Measurements from ENCODE around the gene VPS37C.

DNA sequence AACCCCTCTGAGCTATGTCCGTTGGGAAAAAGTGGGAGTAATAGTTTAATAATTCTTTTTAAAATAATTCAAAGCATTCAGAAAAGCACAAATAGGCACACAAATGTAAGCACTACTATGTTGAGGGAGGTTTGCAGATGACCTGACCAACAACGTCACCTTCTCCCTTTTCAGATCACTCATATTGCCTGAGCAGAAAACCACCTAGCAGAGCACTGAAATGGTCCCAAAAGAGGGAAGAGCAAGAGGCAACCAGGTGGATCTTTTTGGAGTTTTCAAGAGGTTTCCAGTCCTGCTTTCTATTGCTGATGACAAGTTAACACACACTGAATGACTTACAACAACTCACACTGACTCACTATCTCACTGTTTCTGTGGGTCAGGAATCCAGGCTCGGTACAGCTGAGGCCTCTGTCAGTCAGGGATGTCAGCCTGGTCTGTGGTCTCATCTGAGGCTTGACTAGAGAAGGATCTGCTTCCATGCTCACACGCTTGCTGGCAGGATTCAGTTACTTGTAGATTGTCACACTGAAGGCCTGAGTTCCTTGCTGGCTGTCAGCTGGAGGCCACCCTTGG lies 37.8 kb upstream of the VPS37C start:
- TF ChIP-seq, protein P1, sequence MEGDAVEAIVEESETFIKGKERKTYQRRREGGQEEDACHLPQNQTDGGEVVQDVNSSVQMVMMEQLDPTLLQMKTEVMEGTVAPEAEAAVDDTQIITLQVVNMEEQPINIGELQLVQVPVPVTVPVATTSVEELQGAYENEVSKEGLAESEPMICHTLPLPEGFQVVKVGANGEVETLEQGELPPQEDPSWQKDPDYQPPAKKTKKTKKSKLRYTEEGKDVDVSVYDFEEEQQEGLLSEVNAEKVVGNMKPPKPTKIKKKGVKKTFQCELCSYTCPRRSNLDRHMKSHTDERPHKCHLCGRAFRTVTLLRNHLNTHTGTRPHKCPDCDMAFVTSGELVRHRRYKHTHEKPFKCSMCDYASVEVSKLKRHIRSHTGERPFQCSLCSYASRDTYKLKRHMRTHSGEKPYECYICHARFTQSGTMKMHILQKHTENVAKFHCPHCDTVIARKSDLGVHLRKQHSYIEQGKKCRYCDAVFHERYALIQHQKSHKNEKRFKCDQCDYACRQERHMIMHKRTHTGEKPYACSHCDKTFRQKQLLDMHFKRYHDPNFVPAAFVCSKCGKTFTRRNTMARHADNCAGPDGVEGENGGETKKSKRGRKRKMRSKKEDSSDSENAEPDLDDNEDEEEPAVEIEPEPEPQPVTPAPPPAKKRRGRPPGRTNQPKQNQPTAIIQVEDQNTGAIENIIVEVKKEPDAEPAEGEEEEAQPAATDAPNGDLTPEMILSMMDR (IDR thresholded peaks at IDR 0.05; ENCODE audit: low read depth, low read length, missing input control): no peak
- TF ChIP-seq, protein P2, sequence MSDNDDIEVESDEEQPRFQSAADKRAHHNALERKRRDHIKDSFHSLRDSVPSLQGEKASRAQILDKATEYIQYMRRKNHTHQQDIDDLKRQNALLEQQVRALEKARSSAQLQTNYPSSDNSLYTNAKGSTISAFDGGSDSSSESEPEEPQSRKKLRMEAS (IDR thresholded peaks at IDR 0.05): no peak
- TF ChIP-seq JUND (IDR thresholded peaks at IDR 0.05) (no peak), RAD21 (IDR thresholded peaks at IDR 0.05) (no peak), GABPA (IDR thresholded peaks at IDR 0.05 in 1 of 2, conservative IDR thresholded peaks at IDR 0.05 in 1 of 2) (no peak), EGR1 (IDR thresholded peaks at IDR 0.05; ENCODE audit: low read depth in 2 of 2) (no peak), SP1 (IDR thresholded peaks at IDR 0.05) (no peak)
